Measurements from ENCODE around the gene RUFY4. TPM values are rescaled to one million over a fixed set of nuclear protein-coding genes. Genes with fewer than 3 reads are reported as not detected.

RUFY4 gene
- total and polyA plus RNA-seq, 2 of the 13 experiments (the other 11 are each of a cell fraction or from before 2014, with no cell fraction given) = not detected

- in situ Hi-C loops (cut with HindIII; ENCODE audit: extremely low pct_ligation_motif_present, low pct_unique_long_range_greater_than_20kb) (no loop called here), intact Hi-C loops (cut with micrococcal nuclease; ENCODE audit: unreplicated experiment) (no loop called here)
- H2AFZ ChIP-seq (ENCODE audit: low read length) = no peak overlapping the region
- DNase-seq (ENCODE audit: low spot score) (no peak), ATAC-seq (no peak), FAIRE-seq (no peak)
- TF ChIP-seq ZNF3 (CRISPR knock-in tag; IDR thresholded peaks at IDR 0.05) = no peak
- no peak for TF ChIP-seq PAXIP1 (CRISPR knock-in tag; conservative IDR thresholded peaks at IDR 0.05)
- no peak for TF ChIP-seq ZIK1 (CRISPR knock-in tag; IDR thresholded peaks at IDR 0.05; ENCODE audit: borderline replicate concordance, low read depth)
- no peaks in the 10 kb centered on the region for H4K20me1 ChIP-seq (ENCODE audit: insufficient read depth, low read length)
- WGBS (ENCODE audit: low lambda C conversion rate) = 0% methylated on average over 6 of the region's 6 CpGs
- peaks cover 9 to 74% of the 10 kb centered on the region in 2 experiments for H3K27me3 ChIP-seq (ENCODE audit: control insufficient read depth in 1 of 2, insufficient read depth in 2 of 2, low read length in 2 of 2)
- BruUV-seq (replicated peaks) = no TSS peak
- no peaks in the 10 kb centered on the region for H3K4me1 ChIP-seq (ENCODE audit: insufficient read depth, low read length)
- no peak overlapping the region for H3K4me2 ChIP-seq (ENCODE audit: low read depth, low read length)
- no peaks in the 10 kb centered on the region for H3K9me3 ChIP-seq (ENCODE audit: low read length)
- no peak overlapping the region for H3K4me3 ChIP-seq (replicated peaks in 1 of 3; ENCODE audit: insufficient read depth in 1 of 3, low read depth in 2 of 3, low read length in 3 of 3)
- H3K27ac ChIP-seq (ENCODE audit: extremely low read length, insufficient read depth, low read length) = no peak overlapping the region
- no peaks in the 10 kb centered on the region for H3K79me2 ChIP-seq (ENCODE audit: insufficient read depth, low read length)
- CTCF ChIA-PET (ENCODE audit: low intra/inter-chr PET ratio, low total read pairs) = no interaction called here
- no peak overlapping the region for H3K9ac ChIP-seq (ENCODE audit: insufficient read depth, low read depth, low read length)
- H3K36me3 ChIP-seq (replicated peaks in 1 of 2; ENCODE audit: control insufficient read depth in 1 of 2, insufficient read depth in 2 of 2, low read length in 2 of 2) = no peaks in the 10 kb centered on the region
- POLR2A ChIA-PET = no interaction called here
Measured at GRCh38 chr2:218028562-218029348, 40.3 kb upstream of the RUFY4 start.
